Activated CD4-positive, alpha-beta T cell treated with anti-CD3 and anti-CD28 coated beads, Interleukin-2, Interleukin-4, amounts not matched to agents 100 ng/mL and 50 ng/mL, durations not matched to agents 16 hours and 8 hours (primary cell): ENCODE measurements around the gene TARP.
"Not testable (repeated sequence)": the region's sequence is repeated elsewhere in the genome, so short reads cannot be mapped to it uniquely, and the experiment has no call there.

Source experiments
- DNase-seq: peaks from one replicate; pipeline ENCODE4 v3.0.0-alpha.2; 2020; ENCODE audit warnings: low spot score

Gene TARP

GRCh38 chr7:38296059-38296857 is 22.8 kb upstream of the TARP start:
- no peak for DNase-seq

- no peak for DNase-seq
Observed at GRCh38 chr7:38294926-38295325, 21.5 kb upstream of the TARP start.

- DNase-seq, result no peak
Observed at GRCh38 chr7:38292442-38292841, 19.0 kb upstream of the TARP start.

- no peak for DNase-seq
Observed at GRCh38 chr7:38291650-38292049, 18.2 kb upstream of the TARP start.

GRCh38 chr7:38291117-38291647 is 17.7 kb upstream of the TARP start:
- no peak for DNase-seq

GRCh38 chr7:38284553-38284952 is 11.1 kb upstream of the TARP start:
- DNase-seq, result no peak

GRCh38 chr7:38283809-38284208 is 10.4 kb upstream of the TARP start:
- no peak for DNase-seq

- DNase-seq, result no peak
Observed at GRCh38 chr7:38283107-38283506, 9.7 kb upstream of the TARP start.

- DNase-seq, result no peak
Observed at GRCh38 chr7:38282081-38282480, 8.6 kb upstream of the TARP start.

- DNase-seq, result no peak
Observed at GRCh38 chr7:38281266-38281665, 7.8 kb upstream of the TARP start.

- DNase-seq, result no peak
Observed at GRCh38 chr7:38280707-38281106, 7.3 kb upstream of the TARP start.

- no peak for DNase-seq
Observed at GRCh38 chr7:38280000-38280399, 6.6 kb upstream of the TARP start.

- DNase-seq, result no peak
Observed at GRCh38 chr7:38276096-38276877, 2.9 kb upstream of the TARP start.

- no peak for DNase-seq
Observed at GRCh38 chr7:38274927-38275620, 1.6 kb upstream of the TARP start.

GRCh38 chr7:38274486-38274885 is 1.1 kb upstream of the TARP start:
- DNase-seq, result no peak

- DNase-seq, result not testable (repeated sequence)
Observed at GRCh38 chr7:38270405-38270804, 3.0 kb downstream of the TARP start.

- not testable (repeated sequence) for DNase-seq
Observed at GRCh38 chr7:38269704-38270346, 3.6 kb downstream of the TARP start.

- DNase-seq, result not testable (repeated sequence)
Observed at GRCh38 chr7:38265958-38266357, 7.5 kb downstream of the TARP start.

- not testable (repeated sequence) for DNase-seq
Observed at GRCh38 chr7:38264602-38265001, 8.8 kb downstream of the TARP start.

- not testable (repeated sequence) for DNase-seq
Observed at GRCh38 chr7:38263274-38263673, 10.2 kb downstream of the TARP start.

- no peak for DNase-seq
Observed at GRCh38 chr7:38262545-38262944, 10.9 kb downstream of the TARP start.

- DNase-seq, result not testable (repeated sequence)
Observed at GRCh38 chr7:38262026-38262425, 11.4 kb downstream of the TARP start.
